LNCaP clone FGC (cell line): Measurements from ENCODE around the gene CDK14.

Source experiments
- DNase-seq: peaks from one replicate; pipeline ENCODE4 v3.0.0-alpha.2; 2011; ENCODE audit warnings: low read depth
- H3K4me3 ChIP-seq: 2 replicates; pipeline ENCODE4 v1.5.1; 2011; ENCODE audit warnings: mild to moderate bottlenecking, low read depth, low read length, control low read depth
- CTCF ChIP-seq: IDR thresholded peaks from 2 replicates; pipeline ENCODE4 v1.5.1; 2012; ENCODE audit warnings: mild to moderate bottlenecking; ENCODE audit not compliant: control insufficient read depth, insufficient read depth; ENCODE audit errors: extremely low read depth

Gene CDK14

GRCh38 chr7:90661290-90662151, 65.4 kb downstream of the CDK14 start:
- no peak for TF ChIP-seq CTCF
- no peak for DNase-seq
- no peak overlapping the region for H3K4me3 ChIP-seq

- DNase-seq = no peak
- TF ChIP-seq CTCF = no peak
- H3K4me3 ChIP-seq = no peak overlapping the region
Observed at GRCh38 chr7:90663176-90663575, 67.1 kb downstream of the CDK14 start.

GRCh38 chr7:90666186-90666585, 70.1 kb downstream of the CDK14 start:
- TF ChIP-seq CTCF = no peak
- no peak overlapping the region for H3K4me3 ChIP-seq
- DNase-seq = no peak

GRCh38 chr7:90668992-90669391, 72.9 kb downstream of the CDK14 start:
- no peak for TF ChIP-seq CTCF
- H3K4me3 ChIP-seq = no peak overlapping the region
- no peak for DNase-seq

- no peak overlapping the region for H3K4me3 ChIP-seq
- no peak for DNase-seq
- no peak for TF ChIP-seq CTCF
Observed at GRCh38 chr7:90669492-90669891, 73.4 kb downstream of the CDK14 start.

GRCh38 chr7:90671571-90671970, 75.5 kb downstream of the CDK14 start:
- no peak for TF ChIP-seq CTCF
- H3K4me3 ChIP-seq = no peak overlapping the region
- DNase-seq = no peak

GRCh38 chr7:90672210-90672609, 76.1 kb downstream of the CDK14 start:
- no peak for TF ChIP-seq CTCF
- DNase-seq = no peak

More at GRCh38 chr7:90672210-90672609, 76.1 kb downstream of the CDK14 start:
- no peak overlapping the region for H3K4me3 ChIP-seq
